ENCODE results near the gene NDUFB3. TPM values are rescaled to one million over a fixed set of nuclear protein-coding genes. Genes with fewer than 3 reads are reported as not detected.

The NDUFB3 gene
- total RNA-seq, 1 experiment from 2014 or later = 45.7 TPM

- Histone ChIP-seq H3K27me3 (ENCODE audit: control insufficient read depth, insufficient read depth, low read length) (no peaks in the 10 kb centered on the region), H3K4me3 (ENCODE audit: insufficient read depth, low read depth, low read length) (no peak overlapping the region), H3K36me3 (replicated peaks; ENCODE audit: control insufficient read depth, insufficient read depth, low read length) (no peaks in the 10 kb centered on the region)
- DNase-seq = no peak
These were observed 57.2 kb downstream of the NDUFB3 start for GRCh38 chr2:201128933-201129505.

- peak overlapping the region; percentile 4; the same call in 1 of the 2 replicates for H3K4me3 ChIP-seq (ENCODE audit: insufficient read depth, low read depth, low read length)
- H3K36me3 ChIP-seq (replicated peaks; ENCODE audit: control insufficient read depth, insufficient read depth, low read length) = no peaks in the 10 kb centered on the region
- no peak for DNase-seq
- no peaks in the 10 kb centered on the region for H3K27me3 ChIP-seq (ENCODE audit: control insufficient read depth, insufficient read depth, low read length)
These were observed 58.9 kb downstream of the NDUFB3 start for GRCh38 chr2:201130524-201131186.

GRCh38 chr2:201132518-201132917 lies 60.7 kb downstream of the NDUFB3 start:
- no peak for DNase-seq
- no peaks in the 10 kb centered on the region for H3K36me3 ChIP-seq (replicated peaks; ENCODE audit: control insufficient read depth, insufficient read depth, low read length)
- no peak overlapping the region for H3K4me3 ChIP-seq (ENCODE audit: insufficient read depth, low read depth, low read length)
- no peaks in the 10 kb centered on the region for H3K27me3 ChIP-seq (ENCODE audit: control insufficient read depth, insufficient read depth, low read length)

Other genes with a start within 250 kb of the NDUFB3 start
- 14.7 and 36.0 TPM in 2 replicates for gene CLK1, start 207.3 kb upstream of the NDUFB3 start, total RNA-seq (2014; rRNA removed; shearing (Covaris generic))
- gene PPIL3, start 182.9 kb upstream of the NDUFB3 start, total RNA-seq (2014; rRNA removed; shearing (Covaris generic)) = 33.4 and 34.6 TPM in 2 replicates
- 73.9 and 91.9 TPM in 2 replicates for gene NIF3L1, start 182.6 kb upstream of the NDUFB3 start, total RNA-seq (2014; rRNA removed; shearing (Covaris generic))
- gene ORC2, start 108.3 kb upstream of the NDUFB3 start, total RNA-seq (2014; rRNA removed; shearing (Covaris generic)) = 24.3 and 44.7 TPM in 2 replicates
- gene HYCC2, start 330 bp upstream of the NDUFB3 start, total RNA-seq (2014; rRNA removed; shearing (Covaris generic)) = 5.7 and 6.8 TPM in 2 replicates
- gene CFLAR, start 44.2 kb downstream of the NDUFB3 start, total RNA-seq (2014; rRNA removed; shearing (Covaris generic)) = 9.0 and 18.3 TPM in 2 replicates
- gene CASP10, start 111.1 kb downstream of the NDUFB3 start, total RNA-seq (2014; rRNA removed; shearing (Covaris generic)) = 5.1 and 5.4 TPM in 2 replicates
- gene CASP8, start 188.5 kb downstream of the NDUFB3 start, total RNA-seq (2014; rRNA removed; shearing (Covaris generic)) = 16.1 and 16.9 TPM in 2 replicates

Data from H7 (cell line).